Body of pancreas (tissue), 4 donors: ENCODE results near the gene ANKMY1.

Experiments
- POLR2A ChIP-seq, 3 donors: fragments of 450-650 bp; IDR thresholded peaks; one replicate each; pipeline ENCODE4 v1.6.1; 2016; ENCODE audit warnings: antibody characterized with exemption in 3 of 3, mild to moderate bottlenecking in 2 of 3
- TF ChIP-seq, protein P1 (sequence below), 7 experiments: fragments of 450-650 bp in 4 of 7; fragments of 200-600 bp in 3 of 7; sonication (generic) in 3 of 7; IDR thresholded peaks; one replicate each; pipeline ENCODE4 v1.5.1; 2016 to 2019; ENCODE audit warnings: antibody characterized with exemption in 7 of 7

- TF ChIP-seq POLR2A (IDR thresholded peaks at IDR 0.05), result no peak
- TF ChIP-seq, protein P1, sequence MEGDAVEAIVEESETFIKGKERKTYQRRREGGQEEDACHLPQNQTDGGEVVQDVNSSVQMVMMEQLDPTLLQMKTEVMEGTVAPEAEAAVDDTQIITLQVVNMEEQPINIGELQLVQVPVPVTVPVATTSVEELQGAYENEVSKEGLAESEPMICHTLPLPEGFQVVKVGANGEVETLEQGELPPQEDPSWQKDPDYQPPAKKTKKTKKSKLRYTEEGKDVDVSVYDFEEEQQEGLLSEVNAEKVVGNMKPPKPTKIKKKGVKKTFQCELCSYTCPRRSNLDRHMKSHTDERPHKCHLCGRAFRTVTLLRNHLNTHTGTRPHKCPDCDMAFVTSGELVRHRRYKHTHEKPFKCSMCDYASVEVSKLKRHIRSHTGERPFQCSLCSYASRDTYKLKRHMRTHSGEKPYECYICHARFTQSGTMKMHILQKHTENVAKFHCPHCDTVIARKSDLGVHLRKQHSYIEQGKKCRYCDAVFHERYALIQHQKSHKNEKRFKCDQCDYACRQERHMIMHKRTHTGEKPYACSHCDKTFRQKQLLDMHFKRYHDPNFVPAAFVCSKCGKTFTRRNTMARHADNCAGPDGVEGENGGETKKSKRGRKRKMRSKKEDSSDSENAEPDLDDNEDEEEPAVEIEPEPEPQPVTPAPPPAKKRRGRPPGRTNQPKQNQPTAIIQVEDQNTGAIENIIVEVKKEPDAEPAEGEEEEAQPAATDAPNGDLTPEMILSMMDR (IDR thresholded peaks at IDR 0.05), result no peak
Observed at GRCh38 chr2:240500561-240501423, 57.0 kb downstream of the ANKMY1 start.
